Inflammatory macrophage treated with lipopolysaccharide for 4 hours (primary cell): ENCODE results near the gene LCNL1.

Source experiments
- DNase-seq: peaks from one replicate; pipeline ENCODE4 v3.0.0-alpha.2; 2020

Gene LCNL1

GRCh38 chr9:136977223-136977622 lies 5.6 kb upstream of the LCNL1 start, which contains the start of gene PTGDS:
PTGDS (plus strand) TSS chr9:136977504; CDS start chr9:136977579, 75 bp downstream.
- no peak for DNase-seq

- DNase-seq: no peak
These were observed 5.1 kb upstream of the LCNL1 start for GRCh38 chr9:136977649-136978072.

DNA sequence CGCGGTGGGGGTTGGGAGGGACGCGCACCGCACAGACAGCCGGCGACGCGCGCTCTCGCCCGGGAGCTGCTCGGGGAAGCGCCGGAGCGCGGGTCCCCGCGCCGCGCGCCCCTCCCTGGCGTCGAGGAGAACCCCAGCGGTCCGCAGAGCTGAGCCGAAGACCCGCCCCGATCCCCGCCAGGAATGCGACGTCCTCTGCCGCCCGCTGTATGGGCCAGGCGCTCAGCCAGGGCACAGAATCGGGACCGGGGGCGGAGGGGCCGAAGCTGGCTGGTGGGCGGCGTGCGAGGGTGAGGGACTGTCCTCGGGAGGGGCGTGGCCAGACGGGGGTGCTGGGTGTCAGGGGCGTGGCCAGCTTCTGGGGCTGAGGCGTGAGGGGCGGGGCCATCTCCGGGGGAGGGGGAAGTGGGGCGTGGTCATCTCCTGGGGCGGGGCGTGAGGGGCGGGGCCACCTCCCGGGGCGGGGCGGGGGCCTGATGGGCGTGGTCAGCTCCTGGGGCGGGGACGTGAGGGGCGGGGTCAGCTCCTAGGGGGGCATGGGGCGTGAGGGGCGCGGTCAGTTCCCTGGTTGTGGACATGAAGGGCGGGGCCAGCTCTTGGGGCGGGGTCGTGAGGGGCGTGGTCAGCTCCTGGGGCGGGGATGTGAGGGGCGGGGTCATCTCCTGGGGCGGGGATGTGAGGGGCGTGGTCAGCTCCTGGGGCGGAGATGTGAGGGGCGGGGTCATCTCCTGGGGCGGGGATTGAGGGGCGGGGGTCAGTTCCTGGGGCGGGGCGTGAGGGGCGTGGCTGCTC lies 4.5 kb upstream of the LCNL1 start:
- peak; percentile 35 for DNase-seq

DNA sequence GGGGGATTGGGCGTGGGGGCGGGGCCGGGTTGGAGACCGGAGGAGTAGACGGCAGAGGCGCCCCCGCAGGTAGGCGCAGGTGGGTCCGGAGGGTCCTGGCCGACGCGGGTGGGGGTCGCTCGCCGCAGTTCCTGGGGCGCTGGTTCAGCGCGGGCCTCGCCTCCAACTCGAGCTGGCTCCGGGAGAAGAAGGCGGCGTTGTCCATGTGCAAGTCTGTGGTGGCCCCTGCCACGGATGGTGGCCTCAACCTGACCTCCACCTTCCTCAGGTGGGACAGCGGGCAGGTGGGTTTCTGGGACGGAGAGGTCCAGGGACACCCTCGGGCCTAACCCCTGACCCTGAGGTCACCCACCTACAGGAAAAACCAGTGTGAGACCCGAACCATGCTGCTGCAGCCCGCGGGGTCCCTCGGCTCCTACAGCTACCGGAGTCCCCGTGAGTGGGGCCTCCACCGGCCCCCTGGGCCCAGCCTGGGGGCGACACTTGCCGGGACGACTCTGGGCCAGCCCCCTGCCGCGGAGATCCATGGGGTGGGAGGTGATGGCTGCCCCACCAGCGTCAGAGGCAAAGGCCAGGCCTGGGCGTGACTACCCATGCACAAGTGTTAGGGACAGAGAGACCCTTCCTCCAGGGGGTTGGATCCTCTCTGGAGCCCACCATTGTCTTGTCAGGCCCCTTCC lies 3.8 kb upstream of the LCNL1 start:
- DNase-seq: no peak

DNA sequence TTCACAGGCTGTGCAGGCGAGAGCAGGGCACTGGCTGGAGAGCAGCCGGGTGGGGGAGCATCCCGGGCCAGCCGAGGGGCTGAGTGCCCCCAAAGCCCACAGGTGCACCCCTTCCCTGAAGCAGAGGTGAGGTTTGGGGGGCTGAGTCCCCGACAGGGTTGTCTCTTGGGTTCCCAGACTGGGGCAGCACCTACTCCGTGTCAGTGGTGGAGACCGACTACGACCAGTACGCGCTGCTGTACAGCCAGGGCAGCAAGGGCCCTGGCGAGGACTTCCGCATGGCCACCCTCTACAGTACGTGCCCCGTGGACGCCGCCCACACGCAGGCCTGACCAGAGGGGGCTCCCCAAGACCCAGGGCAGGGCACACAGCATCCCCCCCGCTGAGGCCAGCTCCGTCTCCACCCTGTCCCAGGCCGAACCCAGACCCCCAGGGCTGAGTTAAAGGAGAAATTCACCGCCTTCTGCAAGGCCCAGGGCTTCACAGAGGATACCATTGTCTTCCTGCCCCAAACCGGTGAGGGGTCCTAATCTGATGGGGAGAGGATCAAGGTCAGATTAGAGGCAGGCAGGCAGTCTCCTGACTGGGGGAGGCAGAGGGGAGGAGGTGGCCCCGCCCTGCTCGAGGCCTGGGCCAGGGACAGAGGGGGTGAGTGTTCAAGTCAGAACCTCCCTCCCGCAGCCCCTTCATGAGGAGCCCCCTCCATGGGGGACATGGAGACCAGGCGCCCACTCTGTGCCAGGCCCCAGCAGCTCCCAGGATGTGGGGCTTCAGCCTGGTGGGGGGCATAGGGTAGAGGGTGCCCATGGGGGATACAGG lies 2.8 kb upstream of the LCNL1 start:
- DNase-seq: no peak

DNA sequence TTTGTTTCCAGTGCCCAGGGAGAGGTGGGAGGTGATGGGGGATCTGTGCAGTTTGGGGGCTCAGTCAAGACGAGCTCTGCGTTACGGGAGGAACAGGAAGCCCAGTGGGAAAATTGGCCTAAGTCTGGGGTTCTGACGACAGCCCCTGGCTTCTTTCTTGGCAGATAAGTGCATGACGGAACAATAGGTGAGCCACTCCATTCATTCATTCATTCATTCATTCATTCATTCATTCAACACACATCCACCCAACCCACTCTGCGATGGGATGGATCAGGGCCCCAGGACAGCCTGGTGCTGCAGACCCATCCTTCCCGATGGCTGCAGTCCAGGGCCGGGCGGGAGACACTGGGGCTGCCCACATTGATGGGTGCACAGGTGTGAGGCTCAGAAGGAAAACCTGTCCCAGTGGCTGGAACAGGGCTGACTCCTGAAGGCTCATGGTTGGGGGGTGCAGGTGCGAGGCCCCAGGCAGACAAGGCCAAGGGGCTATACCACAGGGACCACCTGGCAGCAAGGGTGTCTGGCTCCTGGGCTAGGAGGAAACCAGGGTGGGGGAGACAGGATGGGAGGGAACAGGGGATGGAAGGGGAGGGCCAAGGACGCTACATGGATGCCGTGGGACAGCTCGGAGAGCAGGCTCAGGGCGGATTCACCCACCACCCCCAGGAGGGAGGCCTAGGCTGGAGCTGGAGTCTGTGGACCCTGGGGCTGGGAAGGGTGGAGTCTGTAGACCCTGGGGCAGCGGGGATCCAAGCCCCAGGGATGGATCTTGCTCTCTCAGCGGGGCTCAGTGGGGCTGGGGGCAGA lies 1.9 kb upstream of the LCNL1 start:
- no peak for DNase-seq

DNA sequence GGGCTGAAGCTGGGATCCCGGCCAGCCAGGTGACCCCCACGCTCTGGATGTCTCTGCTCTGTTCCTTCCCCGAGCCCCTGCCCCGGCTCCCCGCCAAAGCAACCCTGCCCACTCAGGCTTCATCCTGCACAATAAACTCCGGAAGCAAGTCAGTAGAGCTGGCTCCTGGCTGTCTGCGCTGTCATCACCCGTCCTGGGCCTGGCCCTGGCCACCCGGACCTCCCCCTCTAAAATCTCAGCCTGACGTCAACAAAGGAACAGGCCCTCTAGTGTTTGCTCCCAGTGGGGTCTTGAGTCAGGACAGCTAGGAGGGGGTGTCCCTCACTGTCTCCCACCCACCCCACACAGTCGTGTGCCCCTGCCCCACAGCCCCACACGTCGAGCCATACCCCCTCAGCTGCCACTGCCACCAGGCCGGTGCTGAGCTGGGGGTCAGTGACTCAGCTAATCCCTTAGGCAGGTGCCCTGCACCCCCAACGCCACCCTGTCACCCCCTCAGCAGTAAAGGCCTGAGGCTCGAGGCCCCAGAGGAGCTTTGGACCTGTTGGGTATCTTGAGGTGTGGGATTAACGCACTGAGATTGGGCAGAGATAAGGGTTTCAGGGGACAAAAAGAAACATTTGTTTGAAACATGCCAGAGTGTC lies 1.1 kb upstream of the LCNL1 start:
- DNase-seq: no peak

DNA sequence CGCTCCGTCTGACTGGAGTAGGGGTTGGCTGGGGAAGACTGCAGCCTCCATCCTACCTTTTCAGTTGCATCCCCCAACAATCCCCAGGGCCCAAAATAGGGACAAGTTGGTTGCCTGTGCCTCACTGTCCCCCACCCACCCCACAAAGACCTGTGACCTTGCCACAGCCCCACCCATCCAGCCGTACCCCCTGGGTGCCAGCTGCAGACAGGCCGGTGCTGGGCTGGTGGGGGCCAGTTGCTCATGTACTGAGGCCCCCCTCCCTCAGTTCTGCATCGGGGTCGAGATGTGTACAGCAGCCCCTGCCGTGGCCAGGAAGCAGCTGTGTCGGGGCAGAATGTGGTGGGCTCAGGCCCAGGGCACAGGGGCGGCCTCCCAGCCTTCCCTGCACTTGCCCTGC lies 374 bp downstream of the LCNL1 start:
- DNase-seq: no peak

DNA sequence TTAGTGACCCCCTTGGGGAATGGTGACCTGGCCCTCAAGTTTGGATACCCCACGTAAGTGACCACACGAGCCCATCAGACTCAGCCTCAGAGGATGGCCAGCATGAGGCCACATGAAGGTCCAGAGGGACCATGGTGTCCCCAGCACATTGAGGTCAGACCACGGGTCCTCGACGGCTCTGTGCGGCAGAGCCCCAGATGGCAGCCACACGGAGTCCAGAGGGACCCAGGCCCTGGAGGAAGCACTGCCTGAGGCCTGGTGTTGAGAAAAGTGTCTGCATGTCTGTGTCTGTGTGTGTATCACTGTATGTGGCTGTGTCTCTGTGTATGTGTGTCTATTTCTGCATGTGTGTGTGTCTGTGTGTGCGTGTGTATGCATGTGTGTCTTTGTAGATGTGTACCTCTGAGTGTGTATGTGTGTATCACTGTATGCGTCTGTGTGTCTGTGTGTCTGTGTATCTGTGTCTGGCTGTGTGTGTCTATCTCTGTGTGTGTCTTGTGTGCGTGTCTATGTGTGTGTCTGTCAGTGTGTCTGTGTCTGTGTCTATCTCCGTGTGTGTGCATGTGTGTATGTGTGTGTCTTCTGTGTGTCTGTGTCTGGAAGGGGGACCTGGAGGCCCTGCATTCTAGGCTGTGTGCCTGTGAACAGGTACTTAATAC lies 992 bp downstream of the LCNL1 start:
- no peak for DNase-seq

DNA sequence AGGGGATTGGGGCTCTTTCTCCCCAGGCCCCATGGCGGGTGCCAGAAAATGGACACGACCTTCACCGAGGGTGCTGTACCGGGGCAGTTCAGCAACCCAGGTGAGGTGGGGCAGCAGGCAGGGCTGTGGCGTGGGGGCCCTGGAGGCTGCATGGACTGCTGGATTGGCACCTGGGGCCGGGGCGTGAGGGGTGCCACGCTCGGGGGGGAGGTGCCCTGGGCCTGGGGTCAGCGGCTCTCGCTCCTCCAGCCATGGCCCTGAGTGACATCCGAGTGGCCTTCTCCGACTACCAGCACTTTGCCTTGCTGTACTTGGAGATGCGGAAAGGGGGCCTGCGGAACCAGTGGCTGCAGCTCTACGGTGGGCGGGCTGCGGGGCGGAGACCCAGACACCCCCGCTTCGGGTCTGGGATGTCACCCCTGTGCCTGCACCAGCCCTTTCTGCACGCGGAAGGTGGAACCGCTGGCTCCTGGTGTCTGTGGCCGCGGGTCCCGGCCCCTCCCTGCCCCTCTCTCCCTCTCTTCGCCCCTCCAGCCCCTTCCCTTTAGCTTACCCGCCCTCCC lies 1.8 kb downstream of the LCNL1 start:
- DNase-seq: no peak

GRCh38 chr9:136985027-136985602 lies 2.3 kb downstream of the LCNL1 start:
- DNase-seq: no peak

GRCh38 chr9:136985853-136986252 lies 3.1 kb downstream of the LCNL1 start:
- no peak for DNase-seq

- DNase-seq: no peak
These were observed 6.1 kb downstream of the LCNL1 start for GRCh38 chr9:136988872-136989271.

DNA sequence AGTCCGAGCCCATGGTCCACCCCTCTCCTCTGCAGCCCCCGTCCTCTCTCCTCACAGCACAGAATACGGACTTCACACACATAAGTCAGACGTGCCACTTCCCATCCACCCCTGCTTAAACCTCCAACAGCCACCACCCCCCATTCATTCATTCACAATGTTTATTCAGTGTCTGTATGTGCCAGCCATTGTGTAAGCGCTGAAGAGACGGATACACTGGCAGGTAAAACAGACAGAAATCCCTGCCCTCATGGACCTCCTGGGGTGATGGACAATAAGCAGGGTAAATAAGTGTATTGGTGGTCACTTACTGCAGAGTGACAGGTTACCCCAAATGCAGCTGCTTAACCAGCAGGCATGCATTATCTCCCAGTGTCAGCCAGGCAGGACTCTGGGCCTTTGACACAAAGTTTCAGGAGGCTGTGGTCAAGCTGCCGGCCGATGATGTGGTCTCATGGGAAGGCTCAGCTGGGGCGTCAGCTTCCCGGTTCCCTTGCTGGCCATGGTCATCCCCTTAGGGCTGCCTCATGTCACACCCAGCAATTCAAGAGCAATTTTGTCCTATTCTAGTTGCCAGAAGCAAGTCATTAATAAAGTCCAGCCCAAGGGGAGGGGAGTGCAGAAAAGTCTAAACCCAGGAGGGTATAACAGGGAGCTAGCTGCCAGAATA lies 7.6 kb downstream of the LCNL1 start:
- DNase-seq: no peak

- DNase-seq: peak; percentile 93
These were observed 9.4 kb downstream of the LCNL1 start, which contains the start of gene PAXX for GRCh38 chr9:136991993-136992818. PAXX (plus strand) TSS chr9:136992422; CDS start chr9:136992444, 22 bp downstream.

DNA sequence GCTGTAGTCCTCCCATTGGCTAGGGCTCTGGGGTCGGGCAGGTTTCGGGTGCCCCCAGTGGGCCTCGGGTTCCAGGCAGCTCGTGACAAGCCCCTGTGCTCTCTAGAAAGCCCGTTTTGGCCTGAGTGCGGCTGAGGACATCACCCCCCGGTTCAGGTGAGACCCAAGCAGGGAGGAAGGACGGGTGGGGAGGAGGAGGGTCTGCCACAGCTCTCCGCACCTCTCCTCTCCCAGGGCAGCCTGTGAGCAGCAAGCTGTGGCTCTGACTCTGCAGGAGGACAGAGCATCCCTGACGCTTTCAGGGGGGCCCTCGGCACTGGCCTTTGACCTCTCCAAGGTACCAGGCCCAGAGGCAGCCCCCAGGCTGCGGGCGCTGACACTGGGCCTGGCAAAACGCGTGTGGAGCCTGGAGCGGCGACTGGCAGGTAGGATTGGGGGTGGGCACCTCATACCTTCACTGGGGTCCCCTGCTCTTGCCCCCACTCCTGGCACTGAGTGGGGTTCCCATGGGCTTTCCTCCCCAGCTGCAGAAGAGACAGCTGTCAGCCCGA lies 10.1 kb downstream of the LCNL1 start:
- DNase-seq: no peak

GRCh38 chr9:136994180-136994887 lies 11.5 kb downstream of the LCNL1 start:
- no peak for DNase-seq

DNA sequence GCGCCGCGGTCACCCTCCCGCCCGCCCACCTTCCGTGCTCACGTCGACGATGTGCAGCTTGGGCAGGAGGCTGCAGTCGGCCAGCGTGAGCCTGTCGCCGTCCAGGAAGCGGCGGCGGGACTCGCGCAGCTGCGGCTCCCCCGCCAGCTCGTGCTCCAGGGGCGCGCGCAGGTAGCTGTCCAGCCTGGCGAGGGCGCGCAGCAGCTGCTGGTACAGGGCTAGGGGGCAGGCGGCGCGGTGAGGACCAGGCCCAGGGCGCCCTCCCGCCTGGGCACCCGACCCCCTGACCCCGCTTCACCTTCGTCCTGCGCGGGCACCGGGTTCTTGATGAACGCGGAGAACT lies 12.1 kb downstream of the LCNL1 start:
- no peak for DNase-seq
